Raji (cell line): ENCODE measurements around the gene SLC35A4.

Experiments used
- POLR2A ChIP-seq: IDR thresholded peaks from 2 replicates; pipeline ENCODE4 v1.6.1; 2011; ENCODE audit warnings: low read depth, low read length, control low read depth; ENCODE audit not compliant: insufficient read depth

SLC35A4 gene

GRCh38 chr5:140570488-140570887 lies 5.9 kb downstream of the SLC35A4 start:
- no peak for TF ChIP-seq POLR2A

DNA sequence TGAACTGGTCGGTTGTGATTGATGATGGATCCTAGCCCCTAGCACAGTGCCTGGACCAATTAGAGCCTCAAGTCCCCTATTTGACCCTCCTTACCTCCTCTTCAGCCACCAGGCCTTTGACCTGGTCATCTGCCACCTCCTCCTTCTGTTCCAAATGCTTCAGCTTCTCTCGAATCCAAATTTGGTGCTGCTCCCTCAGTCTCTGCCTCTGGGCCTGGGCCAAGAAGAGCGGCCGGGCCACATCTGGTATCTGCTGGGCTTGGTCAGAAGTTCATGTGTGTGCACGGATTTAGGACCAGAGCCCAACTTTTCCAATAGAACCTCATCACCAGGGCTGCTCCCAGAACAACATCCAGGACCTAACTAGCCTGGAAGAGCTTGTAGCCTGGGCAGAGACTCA lies 6.5 kb downstream of the SLC35A4 start:
- TF ChIP-seq POLR2A: no peak

- no peak for TF ChIP-seq POLR2A
Observed at GRCh38 chr5:140573683-140574082, 9.1 kb downstream of the SLC35A4 start.

- TF ChIP-seq POLR2A: no peak
Observed at GRCh38 chr5:140574165-140574564, 9.5 kb downstream of the SLC35A4 start.

DNA sequence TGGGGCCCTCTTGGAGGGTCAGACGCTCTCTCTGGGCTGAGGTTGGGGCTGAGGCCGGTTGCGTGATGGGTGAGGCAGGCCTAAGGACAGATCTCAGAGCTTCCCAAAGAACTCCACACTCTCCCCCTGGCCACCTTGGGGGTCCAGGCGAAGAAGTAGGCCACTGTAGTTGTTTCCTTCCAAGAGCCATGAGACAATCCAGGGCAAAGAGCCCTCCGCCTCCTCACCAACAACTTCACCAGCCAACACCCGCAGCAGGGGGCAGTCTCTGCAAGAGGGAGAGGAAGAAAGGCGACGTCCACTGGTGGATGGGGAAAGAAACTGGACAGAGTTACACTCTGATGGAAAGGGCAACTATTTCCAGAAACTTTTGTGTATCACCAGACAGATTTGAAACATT lies 10.7 kb downstream of the SLC35A4 start:
- no peak for TF ChIP-seq POLR2A

GRCh38 chr5:140576776-140577201 lies 12.2 kb downstream of the SLC35A4 start:
- no peak for TF ChIP-seq POLR2A

GRCh38 chr5:140587495-140587894 lies 22.9 kb downstream of the SLC35A4 start:
- TF ChIP-seq POLR2A: no peak

GRCh38 chr5:140588311-140589070 lies 23.9 kb downstream of the SLC35A4 start:
- no peak for TF ChIP-seq POLR2A

GRCh38 chr5:140590861-140591260 lies 26.2 kb downstream of the SLC35A4 start:
- no peak for TF ChIP-seq POLR2A

DNA sequence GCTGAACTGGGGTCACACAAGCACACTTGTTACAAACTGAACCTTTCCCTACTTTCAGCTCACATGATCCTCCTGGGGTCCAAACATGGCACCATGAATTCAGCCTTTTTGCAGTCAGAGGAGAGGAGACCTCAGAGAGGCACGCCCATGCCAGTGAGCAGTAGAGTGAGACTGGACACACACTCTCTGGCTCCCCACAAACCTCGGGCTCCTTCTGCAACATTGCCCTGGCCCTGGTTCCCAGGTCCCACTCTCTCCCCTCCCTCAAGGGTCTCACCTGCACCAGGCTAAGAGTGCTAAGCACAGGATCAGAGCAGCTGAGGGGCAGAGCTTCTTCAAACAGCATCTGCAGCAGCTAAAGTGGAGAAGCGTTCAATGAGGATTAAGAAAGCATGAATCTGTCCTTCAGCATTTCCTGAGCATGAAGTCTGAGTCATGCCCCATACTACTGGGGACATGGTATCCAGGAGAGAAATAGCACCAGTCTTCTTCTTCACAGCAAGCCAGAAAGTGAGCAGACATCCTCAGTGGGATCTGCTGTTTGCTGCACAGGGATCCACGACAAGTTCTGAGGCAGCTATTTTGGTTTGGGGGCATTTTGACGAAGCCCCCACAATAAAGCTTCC lies 27.2 kb downstream of the SLC35A4 start:
- no peak for TF ChIP-seq POLR2A

GRCh38 chr5:140594169-140594568 lies 29.5 kb downstream of the SLC35A4 start:
- TF ChIP-seq POLR2A: no peak

DNA sequence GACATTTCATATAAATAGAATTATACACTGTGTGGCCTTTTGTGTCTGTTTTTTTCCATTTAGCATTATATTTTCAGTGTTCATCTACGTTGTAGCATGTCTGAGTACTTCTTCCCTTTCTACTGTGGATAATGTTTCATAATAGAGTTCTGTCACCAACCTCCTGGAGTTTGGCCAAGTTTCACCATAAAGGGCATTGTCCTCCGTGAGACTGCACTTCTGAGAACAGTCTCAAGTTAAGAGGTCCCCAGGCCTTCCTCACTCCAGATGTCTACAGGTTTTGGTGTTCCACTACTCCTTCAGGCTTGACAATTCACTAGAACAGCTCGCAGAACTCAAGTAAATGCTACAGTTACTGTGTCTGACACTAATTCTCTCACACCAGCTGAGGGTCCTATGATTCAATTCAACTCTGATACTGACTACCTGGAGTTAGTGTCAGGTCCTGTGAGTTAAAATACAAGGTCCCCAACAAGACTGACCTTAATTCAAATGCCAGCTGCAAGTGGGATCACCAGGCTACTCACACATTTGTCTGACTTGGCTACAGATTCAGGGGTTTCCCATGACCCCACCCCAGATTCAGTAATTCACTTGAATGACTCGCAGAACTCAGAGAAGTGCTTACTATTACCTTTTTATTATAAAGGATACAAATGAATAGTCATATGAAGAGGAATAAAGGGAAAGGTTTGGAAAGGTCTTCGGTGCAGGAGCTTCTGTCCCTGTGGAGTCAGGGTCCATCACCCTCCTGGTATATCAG lies 31.1 kb downstream of the SLC35A4 start:
- no peak for TF ChIP-seq POLR2A

DNA sequence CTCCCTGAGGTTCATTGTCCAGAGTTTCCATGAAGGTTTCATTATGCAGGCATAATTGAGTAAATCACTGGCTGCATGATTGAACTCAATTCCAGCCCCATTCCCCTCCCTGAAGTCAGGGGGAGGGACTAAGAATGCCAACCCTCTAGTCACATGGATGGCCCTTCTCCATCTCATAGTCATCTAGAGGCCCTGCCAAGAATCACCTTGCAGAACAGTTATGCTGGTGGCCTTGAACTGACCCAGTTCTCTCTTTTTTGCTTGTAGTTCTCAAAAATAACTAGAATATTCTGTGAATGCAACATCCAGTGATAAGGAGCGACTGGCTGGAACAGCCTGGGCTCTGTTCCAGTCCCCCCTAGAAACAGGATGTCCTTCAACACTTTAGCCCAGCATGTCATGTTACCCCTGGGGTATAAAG lies 31.7 kb downstream of the SLC35A4 start:
- no peak for TF ChIP-seq POLR2A

- no peak for TF ChIP-seq POLR2A
Observed at GRCh38 chr5:140598836-140599235, 34.2 kb downstream of the SLC35A4 start.

DNA sequence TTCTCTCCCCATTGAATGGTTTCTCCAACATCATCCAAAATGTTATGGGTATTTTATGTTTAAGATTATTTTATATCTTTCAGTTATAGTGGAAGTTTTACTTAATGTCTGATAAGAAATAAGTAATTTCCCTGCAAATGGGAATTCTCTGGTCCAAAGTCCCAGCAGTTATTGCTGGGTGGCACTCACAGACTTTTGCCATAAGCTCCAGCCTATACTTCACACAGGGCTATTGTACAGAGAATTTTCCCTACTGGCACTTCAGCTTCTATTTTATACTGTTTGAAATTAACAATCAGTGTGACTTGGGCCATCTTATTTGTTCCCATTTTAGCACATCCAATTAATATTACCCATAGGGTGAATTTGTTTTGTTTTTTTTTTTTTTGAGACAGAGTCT lies 35.5 kb downstream of the SLC35A4 start:
- no peak for TF ChIP-seq POLR2A

DNA sequence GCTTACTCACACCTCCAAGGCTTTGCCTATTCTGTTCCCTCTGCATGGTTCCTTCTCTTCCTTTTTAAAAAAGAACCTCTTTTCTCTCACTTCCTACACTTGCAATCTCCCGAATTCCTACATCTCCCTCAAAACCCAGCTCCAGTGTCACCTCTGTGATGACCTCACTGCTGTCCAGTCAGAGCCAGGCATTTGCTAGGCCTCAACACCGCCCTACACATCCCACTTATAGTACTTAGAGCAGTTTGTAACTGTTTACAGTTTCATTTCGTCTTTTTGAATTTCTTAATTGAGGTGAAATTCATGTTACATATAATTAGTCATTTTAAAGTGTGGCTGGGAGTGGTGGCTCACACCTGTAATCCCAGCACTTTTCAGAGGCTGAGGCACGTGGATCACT lies 37.5 kb downstream of the SLC35A4 start:
- TF ChIP-seq POLR2A: no peak
